BE2C (cell line): ENCODE measurements around the gene ROBO1.
A peak's percentile ranks its signal among the peaks of the same experiment; 100 is the strongest.

Experiments used
- DNase-seq: peaks from one replicate; pipeline ENCODE4 v3.0.0-alpha.2; 2020
- H3K27me3 ChIP-seq: fragments of 250-450 bp; sonication (Bioruptor Pico); 2 replicates; pipeline ENCODE4 v1.5.1; 2020; ENCODE audit warnings: mild to moderate bottlenecking
- H3K36me3 ChIP-seq: fragments of 250-450 bp; sonication (Bioruptor Pico); 2 replicates; pipeline ENCODE4 v1.5.1; 2020; ENCODE audit warnings: mild to moderate bottlenecking
- H3K4me1 ChIP-seq: fragments of 250-450 bp; sonication (Bioruptor Pico); 2 replicates; pipeline ENCODE4 v1.5.1; 2020
- H3K4me3 ChIP-seq: 2 replicates; pipeline ENCODE4 v1.5.1; 2011; ENCODE audit warnings: low read depth, low read length
- H3K9me3 ChIP-seq: fragments of 250-450 bp; sonication (Bioruptor Pico); 2 replicates; pipeline ENCODE4 v1.5.1; 2020
- CTCF ChIP-seq: IDR thresholded peaks from 2 replicates; pipeline ENCODE4 v1.5.1; 2012; ENCODE audit warnings: mild to moderate bottlenecking, low read depth, low read length

Gene ROBO1

GRCh38 chr3:78993375-78993774 lies 774.4 kb downstream of the ROBO1 start:
- no peak overlapping the region for H3K4me3 ChIP-seq

DNA sequence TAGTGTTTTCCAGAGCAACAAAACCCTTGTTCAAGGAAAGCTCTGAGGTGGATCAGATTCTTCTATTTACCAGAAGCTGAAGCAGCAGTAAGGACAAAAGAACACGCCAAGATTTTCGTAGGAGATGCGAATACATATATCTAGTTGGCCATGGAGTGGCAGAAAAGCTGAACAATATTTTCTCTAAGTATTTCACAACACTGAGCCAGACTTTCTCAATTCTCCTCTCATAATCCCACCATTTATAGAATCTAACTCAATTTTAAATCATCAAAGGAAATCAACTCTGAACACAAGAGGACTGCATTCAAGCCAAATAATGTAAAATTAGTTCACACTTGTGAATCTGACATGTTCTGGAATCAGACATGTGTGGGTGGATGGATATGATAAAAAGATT lies 775.0 kb downstream of the ROBO1 start:
- no peak for DNase-seq
- Histone ChIP-seq H3K4me3 (no peak overlapping the region), H3K36me3 (no peaks in the 10 kb centered on the region), H3K4me1 (no peaks in the 10 kb centered on the region), H3K9me3 (no peaks in the 10 kb centered on the region), H3K27me3 (no peaks in the 10 kb centered on the region)
- no peak for TF ChIP-seq CTCF

More at GRCh38 chr3:78993375-78993774, 774.4 kb downstream of the ROBO1 start:
- H3K4me1 ChIP-seq, result no peaks in the 10 kb centered on the region
- H3K27me3 ChIP-seq, result no peaks in the 10 kb centered on the region
- DNase-seq, result no peak
- no peaks in the 10 kb centered on the region for H3K36me3 ChIP-seq
- no peaks in the 10 kb centered on the region for H3K9me3 ChIP-seq
- no peak for TF ChIP-seq CTCF

- H3K4me3 ChIP-seq, result no peak overlapping the region
- no peaks in the 10 kb centered on the region for H3K9me3 ChIP-seq
- no peaks in the 10 kb centered on the region for H3K27me3 ChIP-seq
- no peak for TF ChIP-seq CTCF
- DNase-seq, result no peak
- no peaks in the 10 kb centered on the region for H3K4me1 ChIP-seq
- H3K36me3 ChIP-seq, result no peaks in the 10 kb centered on the region
Observed at GRCh38 chr3:78992400-78992799, 775.4 kb downstream of the ROBO1 start.

DNA sequence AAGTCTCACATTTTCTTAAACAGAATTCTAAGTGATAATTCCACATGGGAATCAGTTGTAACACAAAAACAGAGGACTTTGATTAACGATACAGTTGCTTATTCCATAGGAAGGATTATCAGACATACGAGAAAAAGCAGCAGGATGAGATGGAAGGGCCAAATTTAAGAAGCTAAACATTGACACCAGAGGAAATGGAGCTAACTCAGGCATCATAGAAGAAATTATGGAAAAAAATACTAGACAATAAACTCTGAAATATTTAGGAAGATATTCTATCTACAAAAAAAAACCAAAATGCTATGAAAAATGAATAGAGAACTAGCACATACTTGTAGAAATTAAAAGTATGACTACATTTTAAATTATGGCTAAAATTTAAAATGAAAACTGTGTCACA lies 776.1 kb downstream of the ROBO1 start:
- no peak for DNase-seq
- no peaks in the 10 kb centered on the region for H3K36me3 ChIP-seq
- TF ChIP-seq CTCF, result no peak
- no peaks in the 10 kb centered on the region for H3K4me1 ChIP-seq
- no peaks in the 10 kb centered on the region for H3K27me3 ChIP-seq
- no peak overlapping the region for H3K4me3 ChIP-seq
- no peaks in the 10 kb centered on the region for H3K9me3 ChIP-seq

- Histone ChIP-seq H3K36me3 (no peaks in the 10 kb centered on the region), H3K4me3 (no peak overlapping the region)
- TF ChIP-seq CTCF, result no peak
Observed at GRCh38 chr3:78990156-78990555, 777.6 kb downstream of the ROBO1 start.

DNA sequence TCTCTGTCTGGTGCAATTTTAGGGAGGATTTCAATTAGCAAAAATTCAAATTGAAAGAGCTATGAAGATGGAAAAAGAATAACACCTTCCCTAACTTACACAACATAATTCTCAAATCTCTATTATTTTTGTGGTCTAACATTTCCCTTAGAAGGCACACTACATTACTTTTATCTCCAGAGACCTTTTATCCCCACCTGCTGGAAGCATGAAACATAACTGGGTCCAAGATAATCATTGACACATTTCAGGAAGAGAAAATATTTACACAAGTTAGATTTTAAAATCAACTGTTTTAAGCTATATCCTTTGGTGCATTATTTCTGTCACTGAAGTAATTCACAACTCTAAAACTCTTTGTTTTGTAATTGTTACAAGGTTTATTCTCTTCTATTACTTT lies 779.5 kb downstream of the ROBO1 start:
- Histone ChIP-seq H3K4me3 (no peak overlapping the region), H3K36me3 (no peaks in the 10 kb centered on the region), H3K4me1 (no peaks in the 10 kb centered on the region), H3K9me3 (no peaks in the 10 kb centered on the region), H3K27me3 (no peaks in the 10 kb centered on the region)
- no peak for DNase-seq
- TF ChIP-seq CTCF, result peak; percentile 58

More at GRCh38 chr3:78990156-78990555, 777.6 kb downstream of the ROBO1 start:
- DNase-seq, result no peak
- Histone ChIP-seq H3K9me3 (no peaks in the 10 kb centered on the region), H3K27me3 (no peaks in the 10 kb centered on the region), H3K4me1 (no peaks in the 10 kb centered on the region)
